DMS 273 treated with DMSO at 0.1 percent for 48 hours (cell line): Measurements from ENCODE around the gene WWC1.
"Not testable (repeated sequence)": the region's sequence is repeated elsewhere in the genome, so short reads cannot be mapped to it uniquely, and the experiment has no call there.

Experiments
- DNase-seq: peaks from one replicate; lab custom pipeline; 2025; lab: John Stamatoyannopoulos, UW

WWC1 gene

GRCh38 chr5:168334695-168335094, 43.2 kb downstream of the WWC1 start:
- DNase-seq = no peak

- no peak for DNase-seq
Measured at GRCh38 chr5:168337361-168337760, 45.9 kb downstream of the WWC1 start.

- DNase-seq = no peak
Measured at GRCh38 chr5:168339109-168339771, 47.8 kb downstream of the WWC1 start.

GRCh38 chr5:168339772-168340140, 48.3 kb downstream of the WWC1 start:
- not testable (repeated sequence) for DNase-seq

GRCh38 chr5:168340487-168340886, 49.0 kb downstream of the WWC1 start:
- DNase-seq = no peak

- DNase-seq = no peak
Measured at GRCh38 chr5:168341178-168341577, 49.7 kb downstream of the WWC1 start.

- no peak for DNase-seq
Measured at GRCh38 chr5:168342151-168342825, 50.8 kb downstream of the WWC1 start.

- no peak for DNase-seq
Measured at GRCh38 chr5:168342985-168343384, 51.5 kb downstream of the WWC1 start.

GRCh38 chr5:168346417-168346816, 55.0 kb downstream of the WWC1 start:
- no peak for DNase-seq

- no peak for DNase-seq
Measured at GRCh38 chr5:168347368-168348083, 56.1 kb downstream of the WWC1 start.

- no peak for DNase-seq
Measured at GRCh38 chr5:168348084-168348414, 56.6 kb downstream of the WWC1 start.

- DNase-seq = no peak
Measured at GRCh38 chr5:168350315-168350714, 58.9 kb downstream of the WWC1 start.

- DNase-seq = no peak
Measured at GRCh38 chr5:168353216-168353957, 61.9 kb downstream of the WWC1 start.

GRCh38 chr5:168354397-168354796, 63.0 kb downstream of the WWC1 start:
- no peak for DNase-seq

- no peak for DNase-seq
Measured at GRCh38 chr5:168356171-168356570, 64.7 kb downstream of the WWC1 start.

- DNase-seq = peak; percentile 55
Measured at GRCh38 chr5:168356592-168356991, 65.1 kb downstream of the WWC1 start.

- DNase-seq = no peak
Measured at GRCh38 chr5:168357876-168358275, 66.4 kb downstream of the WWC1 start.

GRCh38 chr5:168359820-168360460, 68.5 kb downstream of the WWC1 start:
- DNase-seq = no peak

- DNase-seq = no peak
Measured at GRCh38 chr5:168360521-168361285, 69.3 kb downstream of the WWC1 start.

GRCh38 chr5:168362097-168362885, 70.8 kb downstream of the WWC1 start:
- no peak for DNase-seq
